SH-SY5Y (cell line): ENCODE data around the gene JAZF1.

ENCODE experiments used
- GATA2 ChIP-seq: IDR thresholded peaks from 2 replicates; pipeline ENCODE4 v1.6.1; 2011; ENCODE audit warnings: mild to moderate bottlenecking, low read depth, low read length
- GATA3 ChIP-seq: IDR thresholded peaks from 2 replicates; pipeline ENCODE4 v1.6.1; 2011; ENCODE audit warnings: low read depth, mild to moderate bottlenecking, low read length, moderate library complexity

- TF ChIP-seq GATA3 (no peak), GATA2 (no peak)
These were observed 66.5 kb downstream of the JAZF1 start for GRCh38 chr7:28114056-28114455.
